ENCODE measurements around the gene SLC8B1. TPM values are rescaled to one million over a fixed set of nuclear protein-coding genes. Genes with fewer than 3 reads are reported as not detected.
A peak's percentile ranks its signal among the peaks of the same experiment; 100 is the strongest.

Gene SLC8B1
- total and polyA plus RNA-seq, 9 of the 15 experiments (the other 6 are each of a cell fraction or from before 2014, with no cell fraction given): 0.86 to 34.1 (median 18.5) TPM

DNA sequence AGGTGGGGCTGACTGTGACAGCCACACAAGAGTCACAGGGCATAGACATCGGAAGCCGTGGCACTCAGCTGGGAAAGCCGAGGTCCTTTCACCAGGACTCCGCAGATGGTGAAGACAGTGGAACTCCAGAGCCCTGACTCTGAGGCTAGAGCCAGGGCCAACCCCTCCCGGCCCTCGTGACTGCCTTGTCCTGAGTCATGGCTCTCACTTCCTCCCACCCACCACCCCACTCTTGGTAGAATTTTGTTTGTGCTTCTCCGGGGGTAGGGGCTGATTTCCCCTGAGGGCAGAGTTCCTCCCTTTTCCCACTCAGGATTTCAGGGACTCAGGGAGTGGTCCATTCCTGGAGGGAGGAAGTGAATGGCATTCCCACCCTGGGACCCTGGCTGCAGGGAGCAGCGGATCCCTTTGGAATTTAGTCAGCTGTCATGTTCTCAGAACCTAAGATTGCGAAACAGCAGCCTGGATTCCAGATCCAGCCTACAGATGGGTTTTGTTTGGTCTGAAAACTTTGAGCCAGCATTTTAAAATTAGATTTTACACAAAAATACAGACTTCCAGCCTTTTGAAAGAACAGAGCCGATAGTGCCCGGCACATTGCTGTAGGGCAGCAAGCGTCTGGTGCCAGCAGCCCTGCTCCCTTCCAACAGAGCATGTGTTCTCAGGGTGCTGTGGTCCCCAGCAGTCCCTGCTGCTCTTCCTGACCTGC is 62.9 kb downstream of the SLC8B1 start (continued):
- TF ChIP-seq, protein P1, sequence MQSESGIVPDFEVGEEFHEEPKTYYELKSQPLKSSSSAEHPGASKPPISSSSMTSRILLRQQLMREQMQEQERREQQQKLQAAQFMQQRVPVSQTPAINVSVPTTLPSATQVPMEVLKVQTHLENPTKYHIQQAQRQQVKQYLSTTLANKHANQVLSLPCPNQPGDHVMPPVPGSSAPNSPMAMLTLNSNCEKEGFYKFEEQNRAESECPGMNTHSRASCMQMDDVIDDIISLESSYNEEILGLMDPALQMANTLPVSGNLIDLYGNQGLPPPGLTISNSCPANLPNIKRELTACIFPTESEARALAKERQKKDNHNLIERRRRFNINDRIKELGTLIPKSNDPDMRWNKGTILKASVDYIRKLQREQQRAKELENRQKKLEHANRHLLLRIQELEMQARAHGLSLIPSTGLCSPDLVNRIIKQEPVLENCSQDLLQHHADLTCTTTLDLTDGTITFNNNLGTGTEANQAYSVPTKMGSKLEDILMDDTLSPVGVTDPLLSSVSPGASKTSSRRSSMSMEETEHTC (IDR thresholded peaks at IDR 0.05): peak; percentile 71; the same call in 1 of the 2 replicates
- TF ChIP-seq EGR1 (conservative IDR thresholded peaks at IDR 0.05) (peak; percentile 58; the same call in 1 of the 2 replicates), ARID1B (IDR thresholded peaks at IDR 0.05) (0 out of 2 replicates have a peak, but pooled peaks have one; percentile 47), ZNF12 (CRISPR knock-in tag; IDR thresholded peaks at IDR 0.05) (no peak), ZNF175 (CRISPR knock-in tag; IDR thresholded peaks at IDR 0.05; ENCODE audit: low read depth) (peak; percentile 24; the same call in 1 of the 2 replicates), BMI1 (IDR thresholded peaks at IDR 0.05; ENCODE audit: low read length) (no peak), FOSL1 (tag; conservative IDR thresholded peaks at IDR 0.05) (peak; percentile 71), ZNF584 (CRISPR knock-in tag; IDR thresholded peaks at IDR 0.05; ENCODE audit: low read depth) (peak; percentile 70; the same call in 1 of the 2 replicates), TEAD1 (CRISPR knock-in tag; IDR thresholded peaks at IDR 0.05) (no peak), PML (IDR thresholded peaks at IDR 0.05; ENCODE audit: low read length) (no peak), GTF2A2 (tag; IDR thresholded peaks at IDR 0.05) (no peak)
- TF ChIP-seq, protein P2, sequence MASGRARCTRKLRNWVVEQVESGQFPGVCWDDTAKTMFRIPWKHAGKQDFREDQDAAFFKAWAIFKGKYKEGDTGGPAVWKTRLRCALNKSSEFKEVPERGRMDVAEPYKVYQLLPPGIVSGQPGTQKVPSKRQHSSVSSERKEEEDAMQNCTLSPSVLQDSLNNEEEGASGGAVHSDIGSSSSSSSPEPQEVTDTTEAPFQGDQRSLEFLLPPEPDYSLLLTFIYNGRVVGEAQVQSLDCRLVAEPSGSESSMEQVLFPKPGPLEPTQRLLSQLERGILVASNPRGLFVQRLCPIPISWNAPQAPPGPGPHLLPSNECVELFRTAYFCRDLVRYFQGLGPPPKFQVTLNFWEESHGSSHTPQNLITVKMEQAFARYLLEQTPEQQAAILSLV (tag; IDR thresholded peaks at IDR 0.05): 0 out of 2 replicates have a peak, but pooled peaks have one; percentile 44
- TF ChIP-seq, protein P3, sequence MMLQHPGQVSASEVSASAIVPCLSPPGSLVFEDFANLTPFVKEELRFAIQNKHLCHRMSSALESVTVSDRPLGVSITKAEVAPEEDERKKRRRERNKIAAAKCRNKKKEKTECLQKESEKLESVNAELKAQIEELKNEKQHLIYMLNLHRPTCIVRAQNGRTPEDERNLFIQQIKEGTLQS (IDR thresholded peaks at IDR 0.05): peak; percentile 50; the same call in 1 of the 2 replicates
- TF ChIP-seq, protein P3 (CRISPR knock-in tag; conservative IDR thresholded peaks at IDR 0.05): no peak
- TF ChIP-seq, protein P4, sequence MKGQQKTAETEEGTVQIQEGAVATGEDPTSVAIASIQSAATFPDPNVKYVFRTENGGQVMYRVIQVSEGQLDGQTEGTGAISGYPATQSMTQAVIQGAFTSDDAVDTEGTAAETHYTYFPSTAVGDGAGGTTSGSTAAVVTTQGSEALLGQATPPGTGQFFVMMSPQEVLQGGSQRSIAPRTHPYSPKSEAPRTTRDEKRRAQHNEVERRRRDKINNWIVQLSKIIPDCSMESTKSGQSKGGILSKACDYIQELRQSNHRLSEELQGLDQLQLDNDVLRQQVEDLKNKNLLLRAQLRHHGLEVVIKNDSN (CRISPR knock-in tag; IDR thresholded peaks at IDR 0.05): peak; percentile 81
- TF ChIP-seq, protein P5, sequence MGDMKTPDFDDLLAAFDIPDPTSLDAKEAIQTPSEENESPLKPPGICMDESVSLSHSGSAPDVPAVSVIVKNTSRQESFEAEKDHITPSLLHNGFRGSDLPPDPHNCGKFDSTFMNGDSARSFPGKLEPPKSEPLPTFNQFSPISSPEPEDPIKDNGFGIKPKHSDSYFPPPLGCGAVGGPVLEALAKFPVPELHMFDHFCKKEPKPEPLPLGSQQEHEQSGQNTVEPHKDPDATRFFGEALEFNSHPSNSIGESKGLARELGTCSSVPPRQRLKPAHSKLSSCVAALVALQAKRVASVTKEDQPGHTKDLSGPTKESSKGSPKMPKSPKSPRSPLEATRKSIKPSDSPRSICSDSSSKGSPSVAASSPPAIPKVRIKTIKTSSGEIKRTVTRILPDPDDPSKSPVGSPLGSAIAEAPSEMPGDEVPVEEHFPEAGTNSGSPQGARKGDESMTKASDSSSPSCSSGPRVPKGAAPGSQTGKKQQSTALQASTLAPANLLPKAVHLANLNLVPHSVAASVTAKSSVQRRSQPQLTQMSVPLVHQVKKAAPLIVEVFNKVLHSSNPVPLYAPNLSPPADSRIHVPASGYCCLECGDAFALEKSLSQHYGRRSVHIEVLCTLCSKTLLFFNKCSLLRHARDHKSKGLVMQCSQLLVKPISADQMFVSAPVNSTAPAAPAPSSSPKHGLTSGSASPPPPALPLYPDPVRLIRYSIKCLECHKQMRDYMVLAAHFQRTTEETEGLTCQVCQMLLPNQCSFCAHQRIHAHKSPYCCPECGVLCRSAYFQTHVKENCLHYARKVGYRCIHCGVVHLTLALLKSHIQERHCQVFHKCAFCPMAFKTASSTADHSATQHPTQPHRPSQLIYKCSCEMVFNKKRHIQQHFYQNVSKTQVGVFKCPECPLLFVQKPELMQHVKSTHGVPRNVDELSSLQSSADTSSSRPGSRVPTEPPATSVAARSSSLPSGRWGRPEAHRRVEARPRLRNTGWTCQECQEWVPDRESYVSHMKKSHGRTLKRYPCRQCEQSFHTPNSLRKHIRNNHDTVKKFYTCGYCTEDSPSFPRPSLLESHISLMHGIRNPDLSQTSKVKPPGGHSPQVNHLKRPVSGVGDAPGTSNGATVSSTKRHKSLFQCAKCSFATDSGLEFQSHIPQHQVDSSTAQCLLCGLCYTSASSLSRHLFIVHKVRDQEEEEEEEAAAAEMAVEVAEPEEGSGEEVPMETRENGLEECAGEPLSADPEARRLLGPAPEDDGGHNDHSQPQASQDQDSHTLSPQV (IDR thresholded peaks at IDR 0.05): peak; percentile 60

Measured in K562 (cell line).